Fibroblast of gingiva (primary cell): ENCODE measurements around the gene DNAAF8.

Experiments
- DNase-seq: peaks from one replicate; pipeline ENCODE4 v3.0.0-alpha.2; 2011; ENCODE audit warnings: low read depth

Gene DNAAF8

GRCh38 chr16:4695473-4696171 is 38.7 kb upstream of the DNAAF8 start:
- no peak for DNase-seq

- no peak for DNase-seq
Measured at GRCh38 chr16:4696172-4696904, 38.0 kb upstream of the DNAAF8 start.

GRCh38 chr16:4696905-4697847 is 37.2 kb upstream of the DNAAF8 start:
- no peak for DNase-seq

GRCh38 chr16:4697848-4698291 is 36.5 kb upstream of the DNAAF8 start:
- DNase-seq: no peak

- no peak for DNase-seq
Measured at GRCh38 chr16:4698321-4699045, 35.9 kb upstream of the DNAAF8 start.

- DNase-seq: no peak
Measured at GRCh38 chr16:4699046-4699556, 35.2 kb upstream of the DNAAF8 start.

GRCh38 chr16:4700380-4700996 is 33.8 kb upstream of the DNAAF8 start:
- no peak for DNase-seq

GRCh38 chr16:4700997-4701743 is 33.2 kb upstream of the DNAAF8 start:
- DNase-seq: no peak

GRCh38 chr16:4701791-4702465 is 32.4 kb upstream of the DNAAF8 start:
- no peak for DNase-seq

GRCh38 chr16:4702466-4702808 is 31.9 kb upstream of the DNAAF8 start:
- no peak for DNase-seq

- no peak for DNase-seq
Measured at GRCh38 chr16:4703906-4704305, 30.4 kb upstream of the DNAAF8 start.

GRCh38 chr16:4704491-4704890 is 29.8 kb upstream of the DNAAF8 start:
- DNase-seq: no peak

- DNase-seq: no peak
Measured at GRCh38 chr16:4704913-4705312, 29.4 kb upstream of the DNAAF8 start.

GRCh38 chr16:4706871-4707270 is 27.5 kb upstream of the DNAAF8 start:
- DNase-seq: no peak

GRCh38 chr16:4709481-4709880 is 24.9 kb upstream of the DNAAF8 start:
- no peak for DNase-seq

- DNase-seq: no peak
Measured at GRCh38 chr16:4713663-4714501, 20.5 kb upstream of the DNAAF8 start.

GRCh38 chr16:4714996-4715395 is 19.3 kb upstream of the DNAAF8 start:
- no peak for DNase-seq

GRCh38 chr16:4718466-4718865 is 15.9 kb upstream of the DNAAF8 start:
- no peak for DNase-seq
